ENCODE results near the gene TRAPPC10.

DNA sequence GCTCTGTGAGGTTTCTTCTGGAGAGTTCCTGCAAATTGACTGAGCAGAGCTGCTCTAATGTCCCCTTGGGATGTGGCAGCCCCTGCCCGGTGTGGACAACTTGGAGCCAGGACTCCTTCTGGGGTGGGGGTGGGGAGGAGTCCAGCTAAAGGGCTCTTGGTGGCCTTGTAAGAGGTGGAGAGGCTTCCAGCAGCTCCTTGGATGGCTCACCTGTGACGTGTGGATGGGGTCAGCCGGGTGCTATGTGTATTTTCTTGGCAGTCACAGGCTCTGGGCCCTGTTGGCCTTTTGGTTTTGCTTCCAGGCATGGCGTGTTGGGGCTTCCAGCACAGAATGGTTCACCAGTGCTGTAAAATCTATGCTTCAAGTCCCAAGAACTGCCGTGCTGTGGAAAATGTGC lies 38.2 kb downstream of the TRAPPC10 start:
- no peak for TF ChIP-seq CCAR2 (IDR thresholded peaks at IDR 0.05; ENCODE audit: low read depth, low read length)
- no peak for TF ChIP-seq TBP (optimal IDR thresholded peaks at IDR 0.05; ENCODE audit: low read depth, low read length)
- no peak for TF ChIP-seq RERE (CRISPR knock-in tag; IDR thresholded peaks at IDR 0.05; ENCODE audit: borderline replicate concordance)
- TF ChIP-seq, protein P1, sequence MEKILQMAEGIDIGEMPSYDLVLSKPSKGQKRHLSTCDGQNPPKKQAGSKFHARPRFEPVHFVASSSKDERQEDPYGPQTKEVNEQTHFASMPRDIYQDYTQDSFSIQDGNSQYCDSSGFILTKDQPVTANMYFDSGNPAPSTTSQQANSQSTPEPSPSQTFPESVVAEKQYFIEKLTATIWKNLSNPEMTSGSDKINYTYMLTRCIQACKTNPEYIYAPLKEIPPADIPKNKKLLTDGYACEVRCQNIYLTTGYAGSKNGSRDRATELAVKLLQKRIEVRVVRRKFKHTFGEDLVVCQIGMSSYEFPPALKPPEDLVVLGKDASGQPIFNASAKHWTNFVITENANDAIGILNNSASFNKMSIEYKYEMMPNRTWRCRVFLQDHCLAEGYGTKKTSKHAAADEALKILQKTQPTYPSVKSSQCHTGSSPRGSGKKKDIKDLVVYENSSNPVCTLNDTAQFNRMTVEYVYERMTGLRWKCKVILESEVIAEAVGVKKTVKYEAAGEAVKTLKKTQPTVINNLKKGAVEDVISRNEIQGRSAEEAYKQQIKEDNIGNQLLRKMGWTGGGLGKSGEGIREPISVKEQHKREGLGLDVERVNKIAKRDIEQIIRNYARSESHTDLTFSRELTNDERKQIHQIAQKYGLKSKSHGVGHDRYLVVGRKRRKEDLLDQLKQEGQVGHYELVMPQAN (IDR thresholded peaks at IDR 0.05; ENCODE audit: borderline replicate concordance) = no peak
- no peak for TF ChIP-seq SIRT6 (IDR thresholded peaks at IDR 0.05; ENCODE audit: low read depth, low read length)
- TF ChIP-seq ATF3 (IDR thresholded peaks at IDR 0.05) = no peak
- TF ChIP-seq ATF3 (CRISPR knock-in tag; conservative IDR thresholded peaks at IDR 0.05) = no peak
- TF ChIP-seq, protein P2, sequence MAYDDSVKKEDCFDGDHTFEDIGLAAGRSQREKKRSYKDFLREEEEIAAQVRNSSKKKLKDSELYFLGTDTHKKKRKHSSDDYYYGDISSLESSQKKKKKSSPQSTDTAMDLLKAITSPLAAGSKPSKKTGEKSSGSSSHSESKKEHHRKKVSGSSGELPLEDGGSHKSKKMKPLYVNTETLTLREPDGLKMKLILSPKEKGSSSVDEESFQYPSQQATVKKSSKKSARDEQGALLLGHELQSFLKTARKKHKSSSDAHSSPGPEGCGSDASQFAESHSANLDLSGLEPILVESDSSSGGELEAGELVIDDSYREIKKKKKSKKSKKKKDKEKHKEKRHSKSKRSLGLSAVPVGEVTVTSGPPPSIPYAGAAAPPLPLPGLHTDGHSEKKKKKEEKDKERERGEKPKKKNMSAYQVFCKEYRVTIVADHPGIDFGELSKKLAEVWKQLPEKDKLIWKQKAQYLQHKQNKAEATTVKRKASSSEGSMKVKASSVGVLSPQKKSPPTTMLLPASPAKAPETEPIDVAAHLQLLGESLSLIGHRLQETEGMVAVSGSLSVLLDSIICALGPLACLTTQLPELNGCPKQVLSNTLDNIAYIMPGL (CRISPR knock-in tag; IDR thresholded peaks at IDR 0.05) = no peak
- TF ChIP-seq CTCF (IDR thresholded peaks at IDR 0.05 in 2 of 3, conservative IDR thresholded peaks at IDR 0.05 in 1 of 3; ENCODE audit: insufficient read depth in 2 of 3, low read depth in 1 of 3, low read length in 3 of 3) = no peak
- no peak for TF ChIP-seq MYC (IDR thresholded peaks at IDR 0.05; ENCODE audit: low read depth, low read length)
- no peak for TF ChIP-seq MYC (CRISPR knock-in tag; IDR thresholded peaks at IDR 0.05; ENCODE audit: borderline replicate concordance, low read depth)
- no peak for TF ChIP-seq ARID3B (CRISPR knock-in tag; IDR thresholded peaks at IDR 0.05; ENCODE audit: borderline replicate concordance)

All from K562 (cell line).